ENCODE data around the gene IGFBP7.

Gene IGFBP7

GRCh38 chr4:57102050-57102624 is 8.0 kb downstream of the IGFBP7 start:
- CTCF ChIA-PET, result interaction anchor here (1.6 kb wide), 1 partner anchor 13 kb away, joined by 3 read pairs; no protein-coding TSS in a partner anchor
- POLR2A ChIA-PET, result no interaction called here
- TF ChIP-seq CTCF (IDR thresholded peaks at IDR 0.05; ENCODE audit: control extremely low read depth, extremely low read depth, low read depth, missing control alignments), result no peak
- DNase-seq (ENCODE audit: extremely low spot score), result no peak

- ChIA-PET POLR2A (no interaction called here), CTCF (interaction anchor here (1.6 kb wide), 1 partner anchor 12 kb away, joined by 3 read pairs; no protein-coding TSS in a partner anchor)
- no peak for DNase-seq (ENCODE audit: extremely low spot score)
- no peak for TF ChIP-seq CTCF (IDR thresholded peaks at IDR 0.05; ENCODE audit: control extremely low read depth, extremely low read depth, low read depth, missing control alignments)
These were observed 9.1 kb downstream of the IGFBP7 start for GRCh38 chr4:57100979-57101651.

- ChIA-PET POLR2A (no interaction called here), CTCF (no interaction called here)
- no peak for TF ChIP-seq CTCF (IDR thresholded peaks at IDR 0.05; ENCODE audit: control extremely low read depth, extremely low read depth, low read depth, missing control alignments)
- DNase-seq (ENCODE audit: extremely low spot score), result no peak
These were observed 10.8 kb downstream of the IGFBP7 start for GRCh38 chr4:57099363-57099762.

- no peak for DNase-seq (ENCODE audit: extremely low spot score)
- ChIA-PET POLR2A (no interaction called here), CTCF (no interaction called here)
- TF ChIP-seq CTCF (IDR thresholded peaks at IDR 0.05; ENCODE audit: control extremely low read depth, extremely low read depth, low read depth, missing control alignments), result no peak
These were observed 11.2 kb downstream of the IGFBP7 start for GRCh38 chr4:57098941-57099340.

- no peak for TF ChIP-seq CTCF (IDR thresholded peaks at IDR 0.05; ENCODE audit: control extremely low read depth, extremely low read depth, low read depth, missing control alignments)
- ChIA-PET POLR2A (no interaction called here), CTCF (no interaction called here)
- no peak for DNase-seq (ENCODE audit: extremely low spot score)
These were observed 11.8 kb downstream of the IGFBP7 start for GRCh38 chr4:57098415-57098814.

GRCh38 chr4:57097711-57098110 is 12.5 kb downstream of the IGFBP7 start:
- no peak for TF ChIP-seq CTCF (IDR thresholded peaks at IDR 0.05; ENCODE audit: control extremely low read depth, extremely low read depth, low read depth, missing control alignments)
- ChIA-PET CTCF (no interaction called here), POLR2A (no interaction called here)
- DNase-seq (ENCODE audit: extremely low spot score), result no peak
